GM20431 (cell line): ENCODE results near the gene KHNYN.
"Not testable (repeated sequence)": the region's sequence is repeated elsewhere in the genome, so short reads cannot be mapped to it uniquely, and the experiment has no call there.

ENCODE experiments used
- in situ Hi-C: fragments of 300-500 bp; cut with MseI, MboI; formaldehyde crosslinking; loops from one replicate; pipeline ENCODE4 v1.15.0; 2020; ENCODE audit warnings: low sequenced_read_pairs; ENCODE audit not compliant: unreplicated experiment

The KHNYN gene

DNA sequence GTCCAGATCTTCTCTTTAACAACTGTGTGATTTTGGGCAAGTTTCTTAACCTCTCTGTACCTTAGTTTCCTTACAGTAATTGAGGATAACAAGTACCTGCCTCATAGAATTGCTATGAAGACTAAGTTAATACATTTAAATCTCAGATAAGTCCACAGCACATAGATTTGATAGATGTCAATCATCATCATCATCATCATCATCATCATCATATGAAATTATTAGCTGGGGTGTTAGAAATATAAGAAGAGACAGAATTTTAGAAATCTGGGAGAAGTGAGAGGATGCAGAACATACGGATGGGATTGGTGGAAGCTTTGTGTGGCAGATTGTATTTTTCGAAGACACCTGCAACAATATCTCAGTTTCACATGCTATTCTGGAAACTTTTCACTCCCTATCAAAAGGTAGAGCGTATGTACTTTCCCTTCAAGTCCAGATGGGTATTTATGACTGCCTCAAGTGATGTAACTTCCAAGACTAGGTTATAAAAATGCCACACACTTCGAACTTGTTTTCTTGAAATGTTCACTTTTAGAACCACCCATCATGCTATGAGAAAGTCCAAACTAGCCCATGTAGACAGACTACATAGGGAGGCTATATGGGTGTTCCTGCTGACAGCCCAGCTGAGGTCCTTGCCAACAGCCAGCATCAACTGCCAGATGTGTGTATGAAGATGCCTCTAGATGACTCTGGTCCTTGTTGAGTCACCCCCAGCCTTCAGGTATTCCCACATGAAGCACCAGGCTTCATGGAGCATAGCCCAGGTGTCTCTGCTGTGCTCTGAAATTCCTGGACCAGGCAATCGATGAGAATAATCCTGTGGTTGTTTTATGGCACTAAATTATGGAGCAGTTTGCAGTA lies 33.5 kb downstream of the KHNYN start:
- in situ Hi-C loops = no loop called here

DNA sequence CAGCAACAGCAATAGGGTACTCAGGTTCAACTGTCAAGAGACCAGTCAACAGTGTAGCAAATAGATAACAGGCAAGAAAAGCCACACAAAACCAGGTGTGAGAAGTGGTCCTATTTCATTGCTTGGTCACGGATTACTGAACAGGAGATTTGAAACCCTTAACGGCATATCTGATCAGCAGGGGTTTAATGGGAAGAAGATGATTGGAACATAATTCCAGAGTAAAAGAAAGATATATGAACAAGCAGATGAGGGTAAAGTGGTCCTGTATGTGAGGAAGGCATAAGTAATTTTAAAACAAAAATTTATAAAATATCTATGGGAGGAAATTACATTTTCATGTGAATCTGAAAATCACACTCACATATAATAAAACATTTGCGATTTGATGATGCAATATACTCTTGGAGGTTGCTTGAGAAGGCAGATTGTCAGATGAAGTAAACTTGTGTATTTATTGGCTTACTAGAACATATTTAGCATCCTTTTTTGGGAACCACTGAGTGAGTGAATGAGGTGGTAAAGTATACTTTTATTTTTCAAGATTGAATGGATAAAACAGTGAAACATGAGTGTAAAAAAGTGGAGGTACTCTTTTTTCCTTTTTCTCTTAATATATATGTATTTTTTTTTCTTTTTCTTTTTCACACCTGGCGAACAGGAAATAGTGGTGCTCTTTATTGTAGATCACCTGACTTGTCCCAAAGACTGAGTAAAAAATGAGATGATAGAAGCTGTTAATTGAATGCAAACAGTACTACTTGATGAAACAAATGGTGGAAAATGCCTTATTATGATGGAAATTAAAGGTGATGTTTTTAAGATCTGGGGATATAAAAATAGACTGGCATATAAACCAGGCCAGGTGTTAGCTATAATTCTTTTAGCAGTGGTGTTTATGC lies 34.4 kb downstream of the KHNYN start:
- in situ Hi-C loops = no loop called here

DNA sequence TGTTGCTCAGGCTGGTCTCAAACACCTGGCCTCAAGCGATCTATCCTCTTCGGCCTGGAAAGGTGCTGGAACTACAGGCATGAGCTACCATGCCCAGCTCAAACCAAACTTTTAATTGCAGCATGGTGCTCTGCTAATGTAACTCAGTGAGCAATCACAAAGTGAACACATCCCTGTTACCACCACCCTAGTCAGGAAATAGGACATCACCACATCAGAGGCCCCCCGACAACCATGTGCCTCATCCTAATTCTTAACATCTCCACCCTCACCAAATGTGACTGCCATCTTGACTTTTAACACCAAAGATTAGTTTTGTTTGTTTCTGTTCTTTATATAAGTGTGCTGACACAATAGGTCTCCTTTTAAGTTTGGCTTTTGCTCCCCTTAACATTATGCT lies 35.6 kb downstream of the KHNYN start:
- in situ Hi-C loops = no loop called here

DNA sequence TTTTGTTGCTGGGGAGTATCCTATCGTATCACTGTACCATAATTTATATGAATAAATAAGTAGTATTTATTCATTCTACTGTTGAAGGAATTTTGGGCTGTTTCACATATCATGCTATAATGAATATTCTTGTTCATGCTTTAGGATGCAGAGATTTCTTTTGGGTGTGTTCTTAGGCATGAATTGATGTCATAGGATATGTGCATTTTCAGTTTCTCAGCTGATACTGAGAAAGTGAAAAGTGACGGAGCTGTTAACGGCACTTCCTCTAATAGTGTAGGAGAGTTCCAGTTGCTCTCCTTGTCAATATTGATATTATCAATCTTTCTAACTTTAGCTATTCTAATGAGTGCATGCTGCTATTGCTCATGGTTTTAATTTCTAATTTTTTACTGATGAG lies 36.1 kb downstream of the KHNYN start:
- in situ Hi-C loops = no loop called here

DNA sequence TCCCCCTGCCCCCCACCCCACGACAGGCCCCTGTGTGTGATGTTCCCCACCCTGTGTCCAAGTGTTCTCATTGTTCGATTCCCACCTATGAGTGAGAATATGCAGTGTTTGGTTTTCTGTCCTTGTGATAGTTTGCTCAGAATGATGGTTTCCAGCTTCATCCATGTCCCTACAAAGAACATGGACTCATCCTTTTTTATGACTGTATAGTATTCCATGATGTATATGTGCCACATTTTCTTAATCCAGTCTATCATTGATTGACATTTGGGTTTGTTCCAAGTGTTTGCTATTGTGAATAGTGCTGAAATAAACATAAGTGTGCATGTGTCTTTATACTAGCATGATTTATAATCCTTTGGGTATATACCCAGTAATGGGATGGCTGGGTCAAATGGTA lies 40.7 kb downstream of the KHNYN start:
- in situ Hi-C loops = not testable (repeated sequence)

DNA sequence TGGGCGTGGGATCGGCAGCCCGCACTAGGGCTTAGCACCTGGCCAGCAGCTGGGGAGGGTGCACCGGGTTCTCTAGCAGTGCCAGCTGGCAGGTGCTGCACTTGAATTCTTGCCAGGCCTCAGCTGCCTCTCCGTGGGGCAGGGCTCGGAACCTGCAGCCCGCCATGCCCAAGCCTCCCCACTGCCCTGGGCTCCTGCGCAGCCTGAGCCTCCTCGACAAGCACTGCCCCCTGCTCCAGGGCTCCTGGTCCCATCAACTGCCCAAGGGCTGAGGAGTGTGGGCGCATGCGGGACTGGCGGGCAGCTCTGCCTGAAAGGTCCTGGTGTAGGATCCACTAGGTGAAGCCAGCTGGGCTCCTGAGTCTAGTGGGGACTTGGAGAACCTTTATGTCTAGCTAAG lies 43.5 kb downstream of the KHNYN start:
- in situ Hi-C loops = no loop called here

DNA sequence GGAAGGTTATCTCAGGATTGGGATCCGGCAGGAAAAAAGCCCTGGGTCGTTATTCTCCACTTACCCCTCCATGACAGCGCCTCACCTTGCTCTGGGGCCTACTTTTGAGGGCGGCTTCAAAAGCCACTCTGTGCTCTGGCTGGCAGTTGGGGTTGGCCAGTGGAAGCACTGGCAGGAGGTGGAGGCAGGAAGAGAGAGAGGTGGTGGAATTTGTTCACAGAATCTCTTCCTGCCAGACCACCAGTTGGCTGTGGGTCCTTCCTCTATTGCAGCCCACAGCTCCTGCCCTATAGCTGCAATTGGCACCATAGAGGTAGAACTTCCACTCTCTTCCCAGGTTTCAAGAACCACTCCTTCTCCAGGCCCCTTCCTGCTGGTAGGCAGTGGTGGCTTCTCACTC lies 45.5 kb downstream of the KHNYN start:
- in situ Hi-C loops = no loop called here

DNA sequence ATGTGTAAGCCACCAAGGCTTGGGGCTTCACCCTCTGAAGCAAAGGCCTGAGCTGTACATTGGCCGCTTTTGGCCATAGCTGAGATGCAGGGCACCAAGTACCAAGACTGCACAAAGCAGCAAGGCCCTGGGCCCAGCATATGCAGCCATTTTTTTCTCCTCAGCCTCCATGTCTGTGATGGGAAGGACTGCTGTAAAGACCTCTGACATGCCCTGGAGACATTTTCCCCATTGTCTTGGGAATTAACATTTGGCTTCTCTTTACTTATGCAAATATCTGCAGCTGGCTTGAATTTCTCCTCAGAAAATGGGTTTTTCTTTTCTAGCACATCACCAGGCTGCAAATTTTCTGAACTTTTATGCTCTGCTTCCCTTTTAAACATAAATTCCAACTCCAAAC lies 50.2 kb downstream of the KHNYN start:
- in situ Hi-C loops = not testable (repeated sequence)

DNA sequence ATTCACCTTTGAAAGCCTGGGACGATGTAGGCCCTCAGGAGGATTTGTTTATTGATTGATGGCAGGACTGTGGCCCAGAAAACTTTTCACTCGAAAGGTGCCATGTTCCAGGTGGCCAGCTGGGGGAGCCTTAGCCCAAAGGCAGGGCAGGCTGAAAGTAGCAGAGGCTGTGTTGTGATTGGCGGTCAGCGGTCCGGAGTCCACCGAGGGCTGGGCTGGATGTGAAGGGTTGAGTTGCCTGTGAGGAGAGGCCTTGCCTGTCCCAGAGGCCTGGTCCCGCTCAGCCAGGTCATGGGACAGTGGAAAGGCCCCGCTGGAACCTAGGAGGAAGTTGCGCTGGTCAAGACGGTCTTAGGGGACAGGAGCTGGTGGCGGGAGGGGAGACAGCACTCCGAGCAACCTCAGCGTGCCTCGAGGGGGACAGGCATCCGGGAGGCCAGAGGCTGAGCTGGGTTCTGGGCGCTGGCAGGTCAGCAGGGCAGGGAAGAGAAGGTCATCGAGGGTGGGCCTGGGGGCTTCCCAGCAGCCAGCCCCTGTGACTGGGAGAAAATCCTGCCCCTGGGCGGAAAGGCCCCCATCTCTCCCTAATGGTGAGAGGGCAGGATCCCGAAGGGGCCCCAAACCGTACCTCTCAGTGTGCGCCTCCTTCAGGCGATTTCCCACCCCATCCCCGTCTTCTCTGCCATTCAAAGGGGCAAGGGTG lies 52.0 kb downstream of the KHNYN start:
- in situ Hi-C loops = no loop called here

DNA sequence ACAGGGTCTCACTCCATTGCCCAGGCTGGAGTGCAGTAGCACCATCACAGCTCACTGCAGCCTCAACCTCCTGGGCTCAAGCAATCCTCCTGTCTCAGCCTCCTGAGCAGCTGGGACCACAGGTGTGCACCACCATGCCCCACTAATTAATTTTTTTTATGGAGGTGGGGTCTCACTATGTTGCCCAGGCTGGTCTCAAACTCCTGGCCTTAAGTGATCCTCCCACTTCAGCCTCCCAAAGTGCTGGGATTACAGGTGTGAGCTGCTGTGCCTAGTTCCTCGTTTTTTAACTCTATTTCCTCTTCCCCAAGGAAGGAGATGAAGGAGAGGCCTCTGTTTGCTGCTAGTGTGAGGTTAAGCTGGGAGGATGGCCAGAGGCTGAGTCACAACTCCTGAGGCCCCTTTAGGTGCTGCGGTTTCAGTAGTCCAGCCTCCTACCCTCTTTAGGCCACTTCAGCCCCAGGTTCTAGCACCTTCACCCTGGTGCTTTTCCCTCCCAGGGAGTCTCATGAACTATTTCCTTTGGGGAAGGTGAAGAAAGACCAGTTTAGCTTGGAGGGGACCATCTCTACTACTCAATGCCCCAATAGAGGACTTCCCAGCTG lies 53.0 kb downstream of the KHNYN start:
- in situ Hi-C loops = not testable (repeated sequence)

DNA sequence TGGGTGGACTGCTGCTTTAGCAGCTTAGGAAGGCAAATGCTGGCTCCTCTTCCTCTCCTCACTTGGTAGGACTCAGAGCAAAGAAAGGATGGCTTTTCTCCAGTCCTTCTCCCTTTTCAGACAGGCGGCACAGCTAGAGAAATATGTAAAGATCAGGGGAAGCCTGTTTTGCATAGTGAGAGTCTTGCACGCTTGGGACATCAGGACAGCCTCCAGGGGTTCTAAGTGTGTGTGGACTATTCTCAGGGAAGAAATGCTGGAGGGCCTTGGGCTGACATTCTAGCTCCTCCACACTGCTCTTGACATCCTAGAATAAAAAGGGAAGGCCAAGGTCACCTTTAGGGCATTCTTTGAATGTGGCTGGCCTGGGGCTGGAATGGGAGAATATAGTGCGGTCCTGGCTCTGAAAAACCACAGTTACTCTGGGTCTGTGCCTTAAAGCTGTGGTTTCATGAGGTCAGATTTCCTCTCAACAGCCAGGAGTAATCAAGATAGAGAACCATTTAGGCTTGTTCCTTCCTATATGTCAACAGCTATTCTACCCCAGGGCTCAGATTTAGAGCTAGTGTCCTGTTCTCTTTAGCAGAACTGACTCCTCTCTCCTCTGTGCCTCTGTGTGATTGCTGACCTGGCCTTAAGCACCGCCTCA lies 54.0 kb downstream of the KHNYN start:
- in situ Hi-C loops = no loop called here
